ENCODE measurements around the gene HNRNPL.
"Not testable (repeated sequence)": the region's sequence is repeated elsewhere in the genome, so short reads cannot be mapped to it uniquely, and the experiment has no call there.

HNRNPL gene

DNA sequence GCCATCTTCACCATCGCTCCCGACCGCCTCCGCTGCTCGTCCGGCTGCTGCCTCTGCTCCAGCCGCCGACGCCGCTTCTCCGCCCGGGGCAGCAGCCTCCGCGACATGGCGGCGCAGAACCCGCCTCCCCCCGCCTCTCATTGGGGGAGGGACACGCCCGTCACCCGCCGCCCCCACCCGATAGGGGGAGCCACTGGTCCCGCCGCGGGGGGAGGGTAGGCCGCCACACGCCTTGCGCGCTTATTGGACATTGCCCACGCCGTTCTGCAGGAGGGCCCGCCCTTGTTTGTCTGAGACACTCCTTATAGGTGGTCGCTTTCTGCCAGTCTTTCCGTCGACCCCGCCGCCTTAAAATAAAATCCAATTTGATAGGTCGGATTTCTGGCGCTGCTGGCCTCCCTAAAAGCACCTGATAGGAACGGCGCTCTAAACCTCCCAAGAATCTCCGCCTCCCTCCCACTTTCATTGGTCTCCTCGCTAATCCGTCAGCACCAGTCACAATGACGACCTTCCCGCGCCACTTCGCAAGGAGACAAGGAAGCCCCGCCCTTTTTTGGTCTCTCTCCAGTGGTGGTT, at the start of gene HNRNPL:
TSS of gene HNRNPL (minus strand) at position 127 of the 576 bp plus-strand sequence. CDS start at position 107, 20 bp downstream.
- DNase-seq (ENCODE audit: low spot score) (peak; percentile 100), FAIRE-seq (no peak)

DNA sequence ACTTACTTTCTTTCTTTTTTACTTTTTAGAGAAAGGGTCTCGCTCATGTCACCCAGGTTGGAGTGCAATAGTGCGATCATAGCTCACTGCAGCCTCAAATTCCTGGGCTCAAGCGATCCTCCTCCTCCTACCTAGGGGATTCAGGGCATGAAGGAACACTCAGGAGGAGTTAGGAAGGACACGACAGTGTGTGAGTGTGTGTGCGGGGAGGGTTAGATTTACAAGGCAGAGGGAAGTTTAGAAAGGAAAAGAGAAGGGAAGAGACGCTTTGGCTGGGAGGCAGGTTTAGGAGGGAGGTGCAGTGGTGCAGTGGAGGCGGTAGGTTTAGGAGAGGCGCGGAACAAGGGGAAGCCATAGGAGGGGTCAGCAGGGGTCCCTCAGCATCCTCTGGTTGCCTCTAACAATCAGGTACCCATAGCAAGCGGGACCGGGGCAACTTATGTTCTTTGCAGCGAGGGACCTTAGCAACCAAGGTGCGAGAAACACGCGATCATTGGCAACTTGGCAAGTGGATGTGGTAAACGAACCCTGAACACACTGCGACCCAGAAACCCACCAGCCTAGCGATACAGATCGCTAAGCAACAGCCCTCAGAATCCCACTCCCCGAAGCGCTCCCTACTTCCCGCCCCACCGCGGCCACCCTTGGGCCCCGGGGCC, 49.1 kb upstream of the HNRNPL start:
- FAIRE-seq (no peak), DNase-seq (ENCODE audit: low spot score) (no peak)

DNA sequence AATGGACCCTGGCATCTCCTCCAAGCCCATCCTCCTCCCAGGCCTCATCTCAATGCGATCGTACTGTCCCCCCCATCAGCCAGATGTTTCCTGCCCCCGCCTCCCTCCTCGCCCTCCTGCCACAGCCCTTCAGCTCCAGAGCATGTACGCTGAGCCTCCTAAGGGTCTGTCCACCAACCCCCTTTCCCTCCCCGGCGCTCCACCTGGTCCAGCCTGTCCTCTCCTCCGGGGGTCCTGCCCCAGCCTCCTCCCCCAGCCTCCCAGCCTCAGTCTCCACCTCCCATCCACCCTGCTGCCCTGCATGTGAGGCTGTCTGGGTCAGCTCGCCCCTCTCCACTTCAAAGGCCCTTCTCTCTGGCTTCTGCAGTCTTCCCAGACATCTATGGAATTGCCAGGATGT, 45.2 kb upstream of the HNRNPL start:
- no peak for DNase-seq (ENCODE audit: low spot score)
- no peak for FAIRE-seq

DNA sequence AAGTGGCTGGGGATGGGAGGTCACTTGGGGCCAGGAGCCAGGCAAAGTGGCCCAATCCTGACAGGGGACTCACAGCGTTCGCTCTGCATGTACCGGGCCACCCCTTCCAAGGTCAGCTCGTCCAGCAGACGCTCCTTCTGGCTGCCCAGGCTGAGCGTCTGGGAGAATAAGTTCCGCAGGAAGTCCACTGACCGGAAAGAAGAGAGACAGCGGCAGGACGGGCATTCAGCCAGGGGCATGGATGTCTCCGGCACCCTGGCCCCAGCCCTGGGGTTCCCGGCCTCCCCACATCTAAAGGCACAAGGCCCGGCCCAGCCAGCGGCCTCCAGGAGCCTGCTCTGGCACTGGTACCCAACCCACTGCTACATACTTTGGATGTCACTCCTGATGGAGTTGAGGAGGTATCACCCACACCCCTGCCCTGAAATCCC, 43.6 kb upstream of the HNRNPL start:
- DNase-seq (ENCODE audit: low spot score), result no peak
- no peak for FAIRE-seq

DNA sequence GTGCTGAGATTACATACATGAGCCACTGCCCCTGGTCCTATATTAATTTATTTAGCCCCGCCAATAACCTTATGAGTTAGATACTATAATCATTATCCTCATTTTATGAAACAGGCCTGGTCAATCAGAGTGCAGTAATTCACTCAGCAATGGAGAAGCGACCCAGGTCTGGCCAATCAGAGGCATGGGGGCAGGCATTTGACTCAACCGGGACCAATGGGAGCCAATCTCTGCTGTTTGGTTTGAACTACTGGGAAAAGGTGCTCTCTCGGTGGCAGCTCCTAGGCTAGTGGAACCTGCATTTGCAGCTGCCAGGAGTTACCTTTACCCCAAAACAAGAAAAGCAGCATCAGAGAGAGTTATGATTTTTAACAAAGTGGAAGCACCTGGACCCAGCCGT, 43.1 kb upstream of the HNRNPL start:
- FAIRE-seq (no peak), DNase-seq (ENCODE audit: low spot score) (no peak)

DNA sequence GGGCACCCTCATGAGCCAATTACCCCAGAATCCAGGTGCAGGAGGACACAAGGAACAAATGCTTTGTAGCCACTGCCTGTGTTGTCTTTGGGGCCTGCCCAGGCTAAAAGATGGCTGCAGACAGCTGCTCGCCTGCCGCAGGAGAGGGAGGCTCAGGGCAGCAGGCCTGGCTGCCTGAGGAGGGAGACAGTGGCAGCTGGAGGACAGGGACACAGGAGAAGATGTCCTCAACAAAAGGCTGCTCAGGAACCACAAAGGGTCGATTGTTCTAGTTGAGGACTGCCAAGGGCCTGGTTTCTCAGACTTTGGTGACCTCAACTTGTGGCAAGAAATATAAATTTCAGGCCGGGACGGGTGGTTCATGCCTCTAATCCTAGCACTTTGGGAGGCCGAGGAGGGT, 42.0 kb upstream of the HNRNPL start:
- no peak for FAIRE-seq
- DNase-seq (ENCODE audit: low spot score), result no peak

DNA sequence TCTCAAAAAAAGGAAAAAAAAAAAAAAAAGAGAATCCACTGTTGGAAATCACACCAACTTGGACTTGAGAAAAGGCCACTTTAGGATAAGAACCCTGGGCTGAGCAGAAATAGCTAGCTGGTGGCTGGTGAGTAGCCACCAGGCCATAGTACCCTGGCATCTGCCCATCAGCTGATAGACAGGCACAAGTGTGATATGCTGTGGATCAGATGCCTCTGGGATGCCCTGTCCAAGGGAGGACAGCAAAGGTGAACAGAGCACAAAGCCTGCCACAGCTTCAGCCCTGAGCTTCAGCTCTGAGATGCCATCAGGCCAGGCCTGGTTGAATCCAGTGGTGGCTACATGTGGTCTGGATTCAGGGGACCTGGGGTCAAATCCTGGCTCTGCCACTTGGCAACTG, 40.9 kb upstream of the HNRNPL start:
- FAIRE-seq (no peak), DNase-seq (ENCODE audit: low spot score) (no peak)

DNA sequence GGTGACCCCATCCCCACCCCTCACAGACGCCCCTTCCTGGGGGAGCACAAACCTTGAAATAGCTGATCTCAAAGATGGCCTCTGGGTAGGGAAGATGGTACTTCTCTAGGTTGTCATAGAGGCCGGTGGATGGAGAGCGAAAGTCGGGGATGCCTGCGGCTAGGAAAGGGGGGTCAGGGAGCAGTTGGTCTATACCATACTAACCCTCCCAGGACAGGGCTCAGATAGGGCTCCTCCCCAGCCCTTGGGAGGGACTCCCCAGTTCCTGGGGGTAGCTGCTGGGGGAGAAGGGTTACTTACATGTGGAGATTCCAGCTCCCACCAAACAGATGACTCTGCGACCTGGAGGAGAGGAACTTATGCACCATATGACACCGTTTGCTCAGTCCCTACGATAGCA, 40.0 kb upstream of the HNRNPL start:
- no peak for FAIRE-seq
- DNase-seq (ENCODE audit: low spot score), result no peak

DNA sequence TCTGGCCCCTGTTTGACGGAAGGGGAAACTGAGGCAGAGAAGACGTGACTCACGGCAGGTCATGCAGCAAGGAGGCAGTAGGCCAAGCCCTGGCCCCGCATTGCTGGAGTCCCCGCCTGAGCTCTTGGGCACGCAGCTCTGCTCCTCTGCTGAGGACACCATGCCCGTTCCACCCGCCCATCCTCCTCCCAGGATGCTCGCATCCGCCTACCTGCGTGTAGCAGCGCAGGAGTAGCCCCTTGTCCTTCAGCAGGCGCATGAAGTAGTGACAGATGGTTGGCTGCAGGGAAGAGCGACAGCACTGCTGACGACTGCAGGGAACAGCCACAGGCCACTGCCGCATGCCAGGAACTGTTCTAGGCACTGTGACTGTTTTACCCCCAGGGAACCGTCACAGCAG, 39.1 kb upstream of the HNRNPL start:
- no peak for FAIRE-seq
- no peak for DNase-seq (ENCODE audit: low spot score)

DNA sequence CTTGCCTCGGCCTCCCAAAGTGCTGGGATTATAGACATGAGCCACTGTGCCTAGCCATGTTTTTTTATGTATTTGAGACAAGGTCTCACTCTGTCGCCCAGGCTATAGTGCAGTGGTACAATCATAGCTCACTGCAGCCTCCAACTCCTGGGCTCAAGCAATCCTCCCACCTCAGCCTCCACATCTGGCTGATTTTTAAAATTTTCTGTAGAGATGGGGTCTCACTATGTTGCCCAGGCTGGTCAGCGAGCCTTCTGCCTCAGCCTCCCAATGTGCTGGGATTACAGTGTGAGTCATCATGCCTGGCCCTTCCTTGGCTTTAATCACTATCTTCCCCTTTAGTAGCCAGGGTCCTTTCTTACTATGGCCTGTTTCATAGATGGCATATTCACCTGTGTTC, 34.9 kb upstream of the HNRNPL start:
- not testable (repeated sequence) for FAIRE-seq

DNA sequence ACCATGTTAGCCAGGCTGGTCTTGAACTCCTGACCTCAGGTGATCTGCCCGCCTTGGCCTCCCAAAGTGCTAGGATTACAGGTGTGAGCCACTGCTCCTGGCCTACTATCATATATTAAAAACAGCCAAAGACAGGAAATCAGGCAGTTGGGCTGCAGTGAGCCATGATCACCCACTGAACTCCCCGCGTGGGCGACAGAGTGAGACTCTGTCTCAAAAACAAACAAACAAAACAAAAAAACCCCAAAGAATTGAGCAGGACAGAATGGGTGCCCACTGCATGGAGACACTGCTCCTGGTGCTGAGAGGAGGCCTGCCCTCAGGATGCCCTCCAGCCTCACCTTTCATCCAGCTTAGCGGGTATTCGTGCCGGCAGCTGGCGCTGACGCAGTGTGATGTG, 33.5 kb upstream of the HNRNPL start:
- no peak for FAIRE-seq
- no peak for DNase-seq (ENCODE audit: low spot score)

More for the DNA sequence above, 34.9 kb upstream of the HNRNPL start:
- not testable (repeated sequence) for DNase-seq (ENCODE audit: low spot score)

DNA sequence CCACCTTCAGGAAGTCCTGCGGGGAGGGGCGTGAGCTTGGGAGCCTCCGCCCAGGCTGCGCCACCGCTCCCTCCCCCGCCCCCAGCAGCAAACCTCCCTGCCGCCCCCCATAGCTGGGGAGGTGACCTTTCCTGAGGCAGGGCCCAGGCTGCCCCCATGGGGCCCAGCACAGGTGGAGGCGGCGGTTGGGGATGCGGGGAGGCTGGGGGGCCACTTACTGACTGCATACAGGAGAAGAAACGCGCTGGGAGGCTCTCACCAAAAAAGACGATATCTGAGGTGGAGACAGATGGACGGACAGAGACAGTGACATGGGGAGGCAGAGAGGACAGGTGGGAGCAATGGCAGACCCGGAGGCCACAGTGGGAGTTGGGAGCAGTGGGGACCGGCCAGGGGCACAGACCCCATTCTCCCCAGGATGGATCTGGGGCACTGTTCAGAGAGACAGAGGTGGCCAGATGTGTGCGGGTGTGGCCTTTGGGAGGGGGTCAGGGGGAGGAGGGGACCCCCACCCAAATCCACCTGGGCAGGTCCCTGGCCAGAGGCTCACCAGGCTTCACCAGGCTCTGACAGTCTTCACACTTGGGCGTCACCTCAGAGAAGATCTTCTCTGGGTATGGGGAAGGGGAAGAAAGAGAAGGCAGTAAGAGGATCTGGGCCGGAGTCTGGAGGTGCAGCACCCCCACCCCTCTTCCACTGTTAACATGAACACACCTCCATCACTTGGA, 31.3 kb upstream of the HNRNPL start:
- FAIRE-seq (no peak), DNase-seq (ENCODE audit: low spot score) (no peak)

DNA sequence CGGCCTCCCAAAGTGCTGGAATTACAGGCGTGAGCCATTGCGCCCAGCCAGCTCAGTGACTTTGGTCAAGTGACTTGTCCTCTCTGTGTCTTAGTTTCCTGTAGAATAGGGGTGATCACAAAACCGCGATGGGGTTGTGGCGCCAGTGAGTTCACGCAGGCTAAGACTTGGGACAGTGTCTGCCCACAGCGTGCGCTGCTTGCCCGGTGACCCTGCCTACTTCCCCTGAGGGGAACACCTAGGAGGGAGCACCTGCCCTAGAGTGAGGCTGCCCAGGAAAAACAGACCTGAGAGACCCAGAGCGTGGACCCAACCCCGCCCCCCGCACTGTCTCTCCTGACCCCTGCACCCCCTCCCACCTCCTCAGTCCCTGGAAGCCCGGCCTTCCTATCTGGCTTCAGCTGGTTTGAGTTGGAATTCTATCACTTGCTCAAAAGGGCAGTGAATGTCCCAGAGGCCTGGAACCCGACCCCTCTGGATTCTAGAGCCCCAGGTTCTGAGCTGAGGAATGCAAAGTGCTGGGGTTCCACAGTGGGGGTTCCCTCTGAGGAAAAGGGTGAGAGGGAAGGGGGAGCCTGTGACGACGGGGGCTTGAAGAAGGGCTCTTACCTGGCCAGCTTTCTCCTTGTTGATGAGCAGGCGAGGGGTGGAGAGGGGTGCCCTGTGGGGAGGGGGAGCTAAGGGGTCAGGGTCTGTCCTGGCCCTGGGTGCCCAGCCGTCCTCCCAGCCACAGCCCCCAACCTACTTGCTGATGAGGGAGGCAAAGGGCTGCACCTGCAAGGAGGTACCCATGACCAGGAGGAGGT, 30.5 kb upstream of the HNRNPL start:
- DNase-seq (ENCODE audit: low spot score) (no peak), FAIRE-seq (no peak)

DNA sequence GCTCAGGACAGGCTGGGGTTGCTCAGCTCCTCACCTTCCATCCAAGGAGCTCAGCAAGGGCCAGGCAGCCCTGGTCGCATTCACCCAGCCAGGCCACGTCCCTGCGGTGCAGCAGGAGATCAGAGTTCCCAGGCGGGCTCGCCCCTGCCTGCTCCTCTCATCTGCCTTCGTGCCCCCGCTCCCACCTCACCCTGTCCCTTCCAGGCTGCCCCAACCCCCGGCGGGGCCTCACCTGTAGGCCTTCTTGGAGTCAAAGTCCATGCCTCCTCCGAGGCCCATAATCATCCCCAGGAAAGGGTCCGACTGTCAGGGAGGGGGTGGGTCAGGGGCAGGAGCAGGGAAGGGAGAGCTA, 29.6 kb upstream of the HNRNPL start:
- no peak for DNase-seq (ENCODE audit: low spot score)
- FAIRE-seq, result no peak

DNA sequence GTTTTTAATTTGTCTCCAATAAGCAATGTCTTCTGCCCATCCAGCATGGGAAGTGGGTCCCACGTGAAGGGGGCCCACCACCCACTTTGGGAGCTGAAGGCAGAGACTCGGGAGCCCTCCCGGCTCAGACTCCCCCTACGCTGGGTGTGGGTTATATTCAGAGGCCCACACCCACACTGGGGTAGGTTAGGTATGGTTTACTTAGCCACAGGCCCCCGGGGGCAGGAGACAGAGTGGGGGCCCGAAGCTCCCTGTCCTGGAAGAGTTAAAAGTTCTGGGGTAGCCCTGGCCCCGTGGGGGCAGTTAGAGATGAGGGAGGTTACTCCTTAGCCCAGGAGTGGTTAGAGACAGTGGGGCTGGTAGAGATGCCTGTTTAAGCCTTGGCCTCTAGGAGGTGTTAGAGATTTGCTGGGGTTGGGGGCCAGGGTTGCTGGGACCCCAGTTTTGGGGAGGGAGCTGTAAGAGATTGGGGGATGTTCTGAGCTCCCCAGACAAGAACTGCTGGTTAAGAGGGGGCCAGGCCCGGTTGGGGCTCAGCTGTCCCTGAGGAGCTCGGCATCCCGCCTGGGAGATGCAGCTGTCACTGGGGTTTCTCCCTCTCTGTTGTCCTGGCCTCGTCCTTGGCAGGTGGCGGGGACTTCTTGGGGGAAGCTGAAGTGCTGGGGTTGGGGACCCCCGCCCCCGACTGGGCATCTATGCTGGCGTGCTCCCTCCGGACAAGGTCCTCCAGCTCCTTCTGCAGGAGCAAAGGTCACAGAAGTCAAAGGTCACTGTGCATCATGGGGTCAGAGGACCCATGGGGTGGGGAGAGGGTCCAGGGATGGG, 29.0 kb upstream of the HNRNPL start:
- FAIRE-seq (no peak), DNase-seq (ENCODE audit: low spot score) (no peak)

DNA sequence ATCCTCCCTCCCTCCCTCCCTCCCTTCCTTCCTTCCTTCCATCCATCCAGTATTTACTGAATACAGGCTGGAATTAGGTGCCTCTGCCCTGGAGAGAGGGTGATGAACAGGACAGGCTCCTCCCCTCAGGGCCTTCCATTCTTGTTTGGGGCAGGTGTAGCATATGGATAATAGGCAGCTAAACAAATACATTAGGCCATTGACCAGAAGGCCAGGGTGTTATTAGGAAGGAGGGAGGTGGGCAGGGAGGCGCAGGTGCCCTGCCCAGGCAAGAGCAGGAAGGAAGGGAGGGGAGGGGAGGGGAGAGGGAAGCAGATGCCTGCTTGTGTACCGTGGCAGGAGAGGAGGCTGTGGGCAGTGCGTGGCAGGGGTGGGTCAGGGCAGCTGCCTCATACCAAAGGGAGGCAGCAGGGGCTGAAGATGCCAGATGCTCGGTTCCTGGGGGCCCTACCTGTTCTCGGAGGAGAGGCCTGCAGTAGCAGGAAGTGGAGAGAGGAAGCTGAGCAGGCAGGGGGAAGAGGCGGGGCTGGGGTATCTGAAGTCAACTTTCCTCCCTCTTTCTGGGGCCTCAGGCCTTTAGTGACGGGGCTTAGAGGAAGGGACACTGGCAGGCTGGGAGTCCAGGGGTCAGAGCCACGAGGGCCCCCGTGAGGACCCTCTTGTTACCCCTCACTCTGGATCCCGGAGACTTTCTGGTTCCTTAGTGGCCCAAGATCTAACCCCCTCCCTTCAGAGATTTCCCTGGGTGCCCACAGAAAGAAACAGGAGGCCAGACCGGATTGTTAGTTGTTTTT, 28.2 kb upstream of the HNRNPL start, which contains the start of gene RINL:
TSS of gene RINL (minus strand) at position 495 of the 794 bp plus-strand sequence. CDS start 1,533 bp downstream, outside the sequence.
- no peak for DNase-seq (ENCODE audit: low spot score)
- FAIRE-seq, result no peak

DNA sequence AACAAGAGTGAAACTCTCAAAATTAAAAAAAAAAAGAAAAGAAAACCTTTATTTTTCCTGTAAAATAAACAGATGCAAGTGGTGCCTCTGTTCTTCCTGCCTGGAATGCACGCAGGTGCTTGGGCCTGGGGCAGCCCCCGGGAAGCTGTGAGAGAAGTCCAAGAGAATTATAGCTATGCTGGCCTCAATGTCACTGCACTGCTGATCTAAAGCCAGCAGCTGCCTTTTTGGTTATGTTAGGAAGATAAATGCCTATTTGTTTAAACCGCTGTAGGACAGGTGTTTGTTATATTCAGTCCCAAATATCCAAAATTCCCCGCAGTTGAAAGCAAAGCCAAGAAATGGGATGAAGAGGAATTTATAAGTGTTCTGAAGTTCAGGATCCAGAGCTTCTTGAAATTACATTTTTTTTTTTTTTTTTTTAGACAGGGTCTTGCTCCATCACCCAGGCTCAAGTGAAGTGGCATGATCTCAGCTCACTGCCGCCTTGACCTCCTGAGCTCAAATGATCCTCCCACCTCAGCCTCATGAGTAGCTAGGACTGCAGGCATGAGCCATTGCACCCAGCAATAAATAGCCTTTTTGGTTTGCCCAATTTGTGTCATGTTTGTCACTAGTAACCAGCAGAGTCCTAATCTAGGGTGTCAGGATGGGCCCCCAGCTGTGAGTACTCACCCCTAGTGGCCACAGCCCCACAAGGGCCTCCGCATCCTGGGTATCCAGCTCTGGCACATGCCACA, 26.0 kb upstream of the HNRNPL start:
- FAIRE-seq (no peak), DNase-seq (ENCODE audit: low spot score) (no peak)

DNA sequence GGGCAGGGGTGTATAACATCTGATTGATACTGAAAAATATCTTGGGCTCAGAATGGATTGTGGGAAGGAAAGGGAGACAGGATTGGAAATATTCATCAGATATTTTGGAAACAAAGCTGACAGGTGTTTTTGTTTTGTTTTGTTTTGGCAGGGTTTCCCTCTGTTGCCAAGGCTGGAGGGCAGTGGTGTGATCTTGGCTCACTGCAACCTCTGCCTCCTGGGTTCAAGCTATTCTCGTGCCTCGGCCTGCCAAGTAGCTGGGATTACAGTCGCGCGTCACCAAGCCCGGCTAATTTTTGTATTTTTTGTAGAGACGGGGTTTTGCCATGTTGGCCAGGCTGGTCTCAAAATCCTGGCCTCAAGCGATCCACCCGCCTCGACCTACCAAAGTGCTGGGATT, 23.6 kb upstream of the HNRNPL start:
- DNase-seq (ENCODE audit: low spot score); FAIRE-seq: not testable (repeated sequence)

DNA sequence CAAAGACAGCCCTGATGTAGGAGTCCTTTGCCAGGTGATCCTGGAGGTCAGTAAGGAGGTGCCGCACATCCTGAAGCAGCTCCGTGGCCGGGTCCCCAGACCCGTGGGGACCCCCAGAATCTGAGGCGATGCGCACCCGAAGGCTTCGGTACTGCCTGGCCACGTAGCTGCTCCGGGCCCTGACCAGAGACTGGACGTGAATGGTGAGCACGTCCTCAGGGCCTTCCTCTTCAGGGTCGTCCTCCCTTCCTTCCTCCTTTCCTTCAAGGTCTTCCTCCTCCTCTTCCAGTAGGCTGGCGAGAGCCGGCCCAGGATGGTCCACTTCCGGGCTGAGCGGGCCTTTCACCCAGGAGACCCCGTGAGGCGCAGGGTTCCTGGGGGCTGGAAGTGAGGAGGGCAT, 20.8 kb upstream of the HNRNPL start:
- DNase-seq (ENCODE audit: low spot score) (no peak), FAIRE-seq (no peak)
